MM.1S (cell line): Measurements from ENCODE around the gene PLIN1.

Experiments
- EZH2phosphoT487 ChIP-seq: fragments of 300-600 bp; sonication (generic); IDR thresholded peaks from 2 replicates; pipeline ENCODE4 v1.6.1; 2018; ENCODE audit warnings: antibody characterized with exemption, low read length
- TF ChIP-seq, protein P1 (sequence below): fragments of 300-600 bp; sonication (generic); IDR thresholded peaks from 2 replicates; pipeline ENCODE4 v1.5.1; 2016; ENCODE audit warnings: antibody characterized with exemption, low read length, mixed read lengths

DNA sequence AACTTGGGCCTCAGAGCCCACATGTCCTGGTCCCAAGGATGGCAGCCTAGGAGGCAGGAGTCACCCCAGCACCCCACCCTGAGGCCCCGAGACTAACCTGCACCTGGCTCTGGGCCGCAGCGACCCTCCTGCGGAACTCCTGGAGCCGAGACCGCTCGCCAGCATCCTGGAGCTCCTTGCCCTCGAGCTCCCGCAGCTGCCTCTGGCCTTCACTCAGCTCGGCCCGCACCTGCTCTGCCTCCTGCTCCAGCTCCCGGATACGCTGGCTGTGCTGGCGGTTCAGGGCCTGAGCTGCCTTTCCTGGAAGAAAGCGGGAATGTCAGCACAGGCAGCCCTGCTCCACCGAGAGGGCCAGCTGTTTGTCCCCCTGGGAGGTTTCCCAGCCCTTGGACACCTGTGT, 37.1 kb downstream of the PLIN1 start:
- TF ChIP-seq, protein P1, sequence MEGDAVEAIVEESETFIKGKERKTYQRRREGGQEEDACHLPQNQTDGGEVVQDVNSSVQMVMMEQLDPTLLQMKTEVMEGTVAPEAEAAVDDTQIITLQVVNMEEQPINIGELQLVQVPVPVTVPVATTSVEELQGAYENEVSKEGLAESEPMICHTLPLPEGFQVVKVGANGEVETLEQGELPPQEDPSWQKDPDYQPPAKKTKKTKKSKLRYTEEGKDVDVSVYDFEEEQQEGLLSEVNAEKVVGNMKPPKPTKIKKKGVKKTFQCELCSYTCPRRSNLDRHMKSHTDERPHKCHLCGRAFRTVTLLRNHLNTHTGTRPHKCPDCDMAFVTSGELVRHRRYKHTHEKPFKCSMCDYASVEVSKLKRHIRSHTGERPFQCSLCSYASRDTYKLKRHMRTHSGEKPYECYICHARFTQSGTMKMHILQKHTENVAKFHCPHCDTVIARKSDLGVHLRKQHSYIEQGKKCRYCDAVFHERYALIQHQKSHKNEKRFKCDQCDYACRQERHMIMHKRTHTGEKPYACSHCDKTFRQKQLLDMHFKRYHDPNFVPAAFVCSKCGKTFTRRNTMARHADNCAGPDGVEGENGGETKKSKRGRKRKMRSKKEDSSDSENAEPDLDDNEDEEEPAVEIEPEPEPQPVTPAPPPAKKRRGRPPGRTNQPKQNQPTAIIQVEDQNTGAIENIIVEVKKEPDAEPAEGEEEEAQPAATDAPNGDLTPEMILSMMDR = no peak
- no peak for TF ChIP-seq EZH2phosphoT487
